ENCODE results near the gene CELA2A.
"Not testable (repeated sequence)": the region's sequence is repeated elsewhere in the genome, so short reads cannot be mapped to it uniquely, and the experiment has no call there.

The CELA2A gene

DNA sequence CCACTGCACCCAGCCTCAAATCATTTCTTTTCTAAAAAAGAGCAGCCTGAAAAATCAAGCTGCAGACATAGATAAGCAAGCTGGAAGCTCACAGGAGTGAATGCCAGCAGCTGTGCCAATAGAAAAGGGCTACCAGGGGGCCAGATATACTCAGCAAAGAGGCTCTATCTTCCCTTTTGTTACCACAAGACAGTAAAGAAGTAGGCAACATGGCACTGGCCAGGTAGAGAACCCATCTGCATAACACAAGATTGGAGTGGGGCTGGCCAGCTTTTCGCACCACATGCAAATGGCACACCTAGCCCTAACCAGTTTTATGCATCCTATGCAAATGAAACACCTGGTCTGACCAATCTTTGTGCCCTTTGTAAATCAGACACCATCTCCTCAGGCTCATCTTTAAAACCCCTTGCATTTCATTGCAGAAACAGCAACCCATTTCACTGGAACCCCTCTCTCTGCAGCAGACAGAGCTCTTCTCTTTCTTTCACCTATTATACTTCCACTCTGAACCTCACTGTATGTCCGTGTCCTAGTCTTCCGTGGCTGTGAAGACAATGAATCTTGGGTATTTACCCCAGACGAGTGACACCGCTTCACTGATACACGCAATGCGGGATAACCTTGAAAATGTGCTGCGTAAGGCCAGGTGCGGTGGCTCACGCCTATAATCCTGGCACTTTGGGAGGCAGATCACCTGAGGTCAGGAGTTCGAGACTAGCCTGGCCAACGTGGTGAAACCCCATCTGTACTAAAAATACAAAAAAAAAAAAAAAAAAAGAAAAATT is 52.4 kb downstream of the CELA2A start:
- H3K9me3 Mint-ChIP-seq (ENCODE audit: low read depth), result no peaks in the 10 kb centered on the region
- no peak overlapping the region for H3K4me3 Mint-ChIP-seq
- H3K27me3 Mint-ChIP-seq, result no peaks in the 10 kb centered on the region
- H3K4me1 Mint-ChIP-seq (ENCODE audit: low read depth), result peaks cover under 1% of the 10 kb centered on the region
- H3K36me3 Mint-ChIP-seq, result peaks cover 5% of the 10 kb centered on the region
- H3K27ac Mint-ChIP-seq, result no peak overlapping the region

DNA sequence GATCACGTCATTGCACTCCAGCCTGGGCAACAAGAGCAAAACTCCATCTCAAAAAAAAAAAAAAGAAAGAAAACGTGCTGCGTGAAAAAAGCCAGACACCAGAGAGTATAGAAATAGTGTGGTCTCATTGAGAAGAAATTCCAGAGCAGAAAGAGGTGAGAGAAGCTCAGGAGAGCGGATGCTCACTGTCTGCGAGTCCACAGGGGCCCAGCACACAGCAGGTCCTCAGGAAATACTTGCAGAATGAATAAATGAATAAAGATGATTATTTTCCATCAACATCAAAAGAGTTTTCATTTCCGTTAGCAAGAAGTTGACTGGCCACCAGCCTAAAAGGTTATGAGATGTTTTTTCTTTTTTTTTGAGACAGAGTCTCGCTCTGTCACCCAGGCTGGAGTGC is 53.1 kb downstream of the CELA2A start:
- Mint-ChIP-seq H3K27me3 (no peaks in the 10 kb centered on the region), H3K36me3 (peaks cover 6% of the 10 kb centered on the region), H3K4me3 (no peak overlapping the region), H3K27ac (no peak overlapping the region), H3K9me3 (ENCODE audit: low read depth) (no peaks in the 10 kb centered on the region), H3K4me1 (ENCODE audit: low read depth) (peaks cover 5% of the 10 kb centered on the region)

DNA sequence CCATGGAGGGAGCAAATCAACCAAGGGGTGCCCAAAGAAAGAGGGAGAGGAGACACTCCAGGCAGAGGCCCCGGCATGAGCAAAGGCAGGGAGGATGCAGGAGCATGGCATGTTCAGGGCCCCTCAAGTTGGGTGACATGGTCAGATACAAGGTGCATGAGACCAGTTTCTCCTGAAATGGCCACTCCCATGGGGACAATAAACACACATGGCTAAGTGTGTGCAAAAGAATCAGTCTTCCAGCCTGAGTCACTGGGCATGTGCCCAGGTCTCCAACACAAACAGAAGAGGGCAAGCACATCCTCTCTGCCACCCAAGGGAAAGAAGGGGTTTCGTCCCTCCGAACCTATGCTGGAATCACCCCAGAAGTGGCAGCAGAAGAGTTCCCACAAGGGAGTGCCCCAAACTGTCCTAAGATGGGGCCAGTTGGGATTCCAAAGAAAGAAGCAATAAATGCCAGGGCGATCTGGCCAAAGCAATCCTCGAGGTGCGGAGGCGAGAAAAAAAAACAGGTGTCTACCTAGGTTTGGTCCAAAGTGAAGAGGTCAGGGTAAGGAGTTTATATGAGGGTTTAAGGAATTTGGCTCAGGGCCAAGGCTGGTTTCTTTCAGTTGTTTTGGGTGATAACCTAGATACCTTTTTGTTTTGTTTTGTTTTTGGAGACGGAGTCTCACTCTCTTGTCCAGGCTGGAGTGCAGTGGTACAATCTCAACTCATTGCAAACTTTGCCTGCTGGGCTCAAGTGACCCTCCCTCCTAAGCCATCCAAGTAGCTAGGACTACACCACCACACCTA is 54.3 kb downstream of the CELA2A start:
- H3K9me3 Mint-ChIP-seq (ENCODE audit: low read depth), result no peaks in the 10 kb centered on the region
- peaks cover 9% of the 10 kb centered on the region for H3K36me3 Mint-ChIP-seq
- H3K27ac Mint-ChIP-seq, result no peak overlapping the region
- H3K4me1 Mint-ChIP-seq (ENCODE audit: low read depth), result peaks cover 12% of the 10 kb centered on the region
- H3K27me3 Mint-ChIP-seq, result no peaks in the 10 kb centered on the region
- no peak overlapping the region for H3K4me3 Mint-ChIP-seq

DNA sequence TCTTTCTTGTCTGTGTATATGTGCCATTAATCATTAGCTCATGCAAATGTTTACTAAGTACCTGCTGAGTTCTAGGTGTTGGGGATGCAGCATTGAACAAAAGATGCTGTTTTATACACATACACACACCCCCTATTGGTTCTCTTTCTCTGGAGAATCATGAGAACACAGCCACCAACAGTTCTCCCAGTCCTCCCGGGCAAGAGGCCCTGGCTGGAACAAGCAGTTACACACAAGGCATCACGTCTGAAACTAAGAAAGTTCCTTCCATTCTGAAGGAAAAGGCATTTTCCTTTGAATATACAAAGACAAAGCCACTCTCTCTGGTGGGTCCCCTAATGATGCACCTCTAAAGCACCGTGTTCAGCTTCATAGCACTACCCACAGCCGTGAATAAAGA is 56.7 kb downstream of the CELA2A start:
- H3K9me3 Mint-ChIP-seq (ENCODE audit: low read depth), result no peaks in the 10 kb centered on the region
- H3K4me1 Mint-ChIP-seq (ENCODE audit: low read depth), result peaks cover 16% of the 10 kb centered on the region
- peaks cover 16% of the 10 kb centered on the region for H3K36me3 Mint-ChIP-seq
- H3K4me3 Mint-ChIP-seq, result no peak overlapping the region
- no peak overlapping the region for H3K27ac Mint-ChIP-seq
- no peaks in the 10 kb centered on the region for H3K27me3 Mint-ChIP-seq

DNA sequence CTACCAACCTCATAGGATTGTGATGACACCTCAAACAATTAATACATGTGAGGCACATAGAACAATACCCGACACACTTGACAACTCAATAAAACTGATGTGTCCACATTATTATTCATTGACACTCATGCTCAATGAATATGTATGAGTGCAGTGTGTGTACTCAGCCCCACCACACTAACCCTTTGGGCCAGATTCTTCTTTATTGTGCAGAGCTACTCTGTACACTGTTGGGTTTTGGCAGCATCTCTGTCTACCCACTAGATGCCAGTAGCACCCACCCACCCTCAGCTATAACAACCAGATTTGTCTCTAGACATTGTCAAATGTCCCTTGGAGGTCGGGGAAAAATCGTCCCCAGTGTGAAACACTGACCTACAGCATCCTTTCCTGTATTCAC is 57.4 kb downstream of the CELA2A start:
- Mint-ChIP-seq H3K27me3 (no peaks in the 10 kb centered on the region), H3K4me1 (ENCODE audit: low read depth) (peaks cover 16% of the 10 kb centered on the region), H3K9me3 (ENCODE audit: low read depth) (no peaks in the 10 kb centered on the region), H3K27ac (no peak overlapping the region), H3K4me3 (no peak overlapping the region), H3K36me3 (peaks cover 16% of the 10 kb centered on the region)

DNA sequence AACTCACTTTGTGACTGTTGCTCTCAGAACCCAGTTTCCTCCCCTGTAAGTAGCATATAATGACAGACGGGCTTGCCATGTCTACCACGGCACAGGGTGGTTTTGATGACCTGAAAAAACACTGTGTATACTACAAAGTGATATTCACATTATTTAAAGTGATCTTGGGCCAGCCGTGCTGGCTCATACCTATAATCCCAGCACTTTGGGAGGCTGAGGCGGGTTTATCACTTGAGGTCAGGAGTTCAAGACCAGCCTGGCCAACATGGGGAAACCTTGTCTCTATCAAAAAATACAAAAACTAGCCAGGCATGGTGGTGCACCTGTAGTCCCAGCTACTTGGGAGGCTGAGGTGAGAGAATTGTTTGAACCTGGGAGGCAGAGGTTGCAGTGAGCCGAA is 58.0 kb downstream of the CELA2A start:
- not testable (repeated sequence) for H3K27me3 Mint-ChIP-seq; H3K9me3 Mint-ChIP-seq (ENCODE audit: low read depth); H3K4me3 Mint-ChIP-seq
- Mint-ChIP-seq H3K4me1 (ENCODE audit: low read depth) (peaks cover 16% of the 10 kb centered on the region), H3K36me3 (peaks cover 16% of the 10 kb centered on the region), H3K27ac (peak overlapping the region; percentile 16)

DNA sequence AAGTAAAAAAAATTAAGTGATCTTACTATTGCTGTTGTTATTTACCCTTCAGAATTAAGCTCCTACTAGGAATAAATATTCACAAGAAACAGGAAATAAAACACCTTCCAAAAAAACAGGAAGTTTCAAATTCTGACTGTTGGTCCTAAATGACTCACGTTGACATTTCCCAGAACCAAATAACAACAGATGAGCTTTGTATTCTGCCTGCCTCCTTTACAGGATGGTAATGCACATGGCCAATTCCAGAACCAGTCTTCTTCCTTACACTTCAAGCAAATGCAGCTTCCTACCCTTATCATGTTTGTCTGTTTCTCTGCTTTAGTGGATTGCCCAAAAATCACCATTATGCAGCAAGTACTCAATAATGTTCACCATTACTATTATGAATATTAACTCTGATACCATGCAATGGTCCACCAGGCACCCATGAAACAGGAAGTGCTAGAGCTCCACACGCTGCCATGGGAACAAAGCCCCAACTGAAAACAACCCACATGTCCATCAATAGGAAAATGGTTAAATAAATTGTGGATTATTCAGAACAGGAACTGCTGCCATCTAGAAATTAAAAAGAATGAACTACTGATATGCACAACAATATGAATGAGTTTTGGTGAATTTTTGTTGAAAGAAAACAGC is 58.6 kb downstream of the CELA2A start:
- no peaks in the 10 kb centered on the region for H3K27me3 Mint-ChIP-seq
- H3K4me3 Mint-ChIP-seq, result no peak overlapping the region
- peaks cover 16% of the 10 kb centered on the region for H3K4me1 Mint-ChIP-seq (ENCODE audit: low read depth)
- peaks cover 16% of the 10 kb centered on the region for H3K36me3 Mint-ChIP-seq
- H3K9me3 Mint-ChIP-seq (ENCODE audit: low read depth), result no peaks in the 10 kb centered on the region
- no peak overlapping the region for H3K27ac Mint-ChIP-seq

DNA sequence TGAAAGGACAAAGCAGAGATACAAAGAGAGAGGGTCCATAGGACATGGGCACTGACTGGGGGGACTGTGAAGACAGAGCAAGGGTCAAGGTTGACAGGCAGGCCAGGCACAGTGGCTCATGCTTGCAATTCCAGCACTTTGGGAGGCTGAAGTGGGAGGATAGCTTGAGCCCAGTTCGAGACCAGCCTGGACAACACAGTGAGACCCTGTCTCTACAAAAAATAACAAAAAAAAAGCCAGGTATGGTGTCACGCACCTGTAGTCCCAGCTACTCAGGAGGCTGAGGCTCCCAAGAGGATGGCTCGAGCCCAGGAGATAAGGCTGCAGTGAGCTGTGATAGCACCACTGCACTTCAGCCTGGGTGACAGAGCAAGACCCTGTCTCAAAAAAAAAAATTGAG is 63.1 kb downstream of the CELA2A start:
- Mint-ChIP-seq H3K4me3 (no peak overlapping the region), H3K36me3 (peaks cover 10% of the 10 kb centered on the region), H3K4me1 (ENCODE audit: low read depth) (peaks cover 29% of the 10 kb centered on the region), H3K9me3 (ENCODE audit: low read depth) (no peaks in the 10 kb centered on the region), H3K27ac (no peak overlapping the region), H3K27me3 (no peaks in the 10 kb centered on the region)

DNA sequence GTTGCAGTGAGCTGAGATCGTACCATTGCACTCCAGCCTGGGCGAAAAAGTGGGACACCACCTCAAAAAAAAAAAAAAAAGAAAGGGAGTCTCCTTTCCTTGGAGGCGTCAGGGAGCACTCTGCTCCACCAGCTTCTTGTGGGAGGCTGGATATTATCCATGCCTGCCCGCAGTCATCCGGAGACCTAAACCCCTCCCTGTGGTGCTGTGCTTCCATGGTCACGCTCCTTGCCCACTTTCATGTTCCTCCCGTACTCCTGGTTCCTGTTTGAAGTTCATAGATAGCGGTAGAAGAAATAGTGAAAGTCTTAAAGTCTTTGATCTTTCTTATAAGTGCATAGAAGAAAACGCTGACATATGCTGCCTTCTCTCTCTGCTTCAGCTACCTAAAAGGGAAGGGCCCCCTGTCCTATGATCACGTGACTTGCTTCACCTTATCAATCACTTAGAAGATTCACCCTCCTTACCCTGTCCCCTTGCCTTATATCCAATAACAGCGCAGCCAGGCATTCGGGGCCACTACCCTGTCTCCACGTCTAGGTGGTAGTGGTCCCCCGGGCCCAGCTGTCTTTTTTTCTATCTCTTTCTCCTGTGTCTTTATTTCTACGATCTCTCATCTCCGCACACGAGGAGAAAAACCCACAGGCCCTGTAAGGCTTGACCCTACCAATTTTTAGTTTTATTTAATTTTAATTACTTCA is 64.8 kb downstream of the CELA2A start:
- not testable (repeated sequence) for H3K36me3 Mint-ChIP-seq; H3K4me3 Mint-ChIP-seq; H3K27me3 Mint-ChIP-seq; H3K9me3 Mint-ChIP-seq (ENCODE audit: low read depth); H3K27ac Mint-ChIP-seq
- peaks cover 37% of the 10 kb centered on the region for H3K4me1 Mint-ChIP-seq (ENCODE audit: low read depth)

Measured in activated naive CD8-positive, alpha-beta T cell (primary cell).